Activated naive CD4-positive, alpha-beta T cell treated with anti-CD3 and anti-CD28 coated beads, Interleukin-2, amount 50 U/mL, for 16 hours (primary cell): ENCODE results near the gene PRELP.
"Not testable (repeated sequence)": the region's sequence is repeated elsewhere in the genome, so short reads cannot be mapped to it uniquely, and the experiment has no call there.

Experiments
- DNase-seq: peaks from one replicate; pipeline ENCODE4 v3.0.0-alpha.2; 2020

The PRELP gene

DNA sequence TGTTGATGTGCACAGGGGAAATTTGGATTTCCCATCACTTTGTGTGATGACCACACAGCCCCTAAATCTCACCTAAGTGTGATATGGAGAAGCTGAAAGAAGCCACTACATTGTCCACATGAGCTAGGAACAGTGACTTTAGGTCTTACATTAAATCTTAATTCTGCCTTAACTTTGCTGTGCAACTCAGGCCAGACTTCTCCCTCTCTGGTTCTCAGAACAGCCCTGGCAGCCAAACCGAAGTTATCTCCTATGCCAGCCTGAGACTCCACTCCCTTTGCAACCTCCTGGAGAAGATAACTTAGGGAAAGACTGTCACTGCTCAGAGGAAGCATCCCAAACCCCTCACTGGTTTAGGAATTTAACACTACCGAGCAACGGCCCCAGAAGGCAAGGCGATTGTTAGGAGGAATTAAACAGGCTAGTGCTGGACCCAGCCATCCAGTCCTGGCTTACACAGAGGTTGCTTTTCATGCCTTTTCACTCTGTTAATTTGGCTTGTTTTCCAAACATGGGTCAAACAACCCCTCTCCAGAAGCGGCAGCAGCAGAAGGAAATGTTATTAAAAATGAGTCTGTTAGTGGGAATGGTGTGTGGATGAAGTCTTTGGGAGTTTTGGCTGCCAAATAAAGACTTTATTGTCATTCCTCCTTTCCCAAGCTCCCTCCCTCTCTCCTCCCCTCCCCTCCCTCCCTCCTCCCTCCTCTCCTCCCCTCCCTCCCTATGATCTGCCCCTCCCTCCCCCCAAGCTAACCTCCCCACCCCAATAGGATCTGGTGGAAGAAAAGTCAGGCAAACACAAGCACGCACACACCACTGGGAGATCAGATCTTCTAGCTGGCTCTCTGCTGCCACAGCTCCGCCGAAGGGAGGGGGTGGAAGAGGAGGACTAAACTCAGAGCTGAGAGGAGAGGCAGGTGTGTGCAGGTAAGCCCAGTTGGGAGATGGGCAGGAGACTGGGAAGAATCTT is at the start of gene PRELP:
PRELP (plus strand) TSS at position 795 of the 970 bp plus-strand sequence. CDS start 7,379 bp downstream, outside the sequence.
- no peak for DNase-seq

DNA sequence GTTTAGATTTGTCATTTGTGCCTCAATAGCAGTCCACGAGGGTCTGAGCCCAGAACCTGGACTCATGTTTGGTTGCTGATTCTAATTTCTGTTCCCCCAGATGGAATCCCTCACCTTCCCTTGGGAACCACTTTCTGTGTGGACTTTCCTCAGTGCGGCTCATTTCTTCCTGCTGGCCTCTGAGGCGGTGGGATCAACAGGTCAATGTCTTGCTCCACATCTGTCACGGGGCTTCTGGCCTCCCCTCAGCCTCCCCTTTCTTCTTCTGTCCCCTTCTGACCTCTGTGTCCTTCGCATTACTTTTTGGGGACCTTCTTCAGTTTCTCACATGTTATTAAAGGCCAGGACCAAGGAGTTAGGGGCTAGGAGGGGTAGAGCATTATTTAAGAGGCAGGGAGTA is 49.2 kb upstream of the PRELP start:
- DNase-seq, result no peak

DNA sequence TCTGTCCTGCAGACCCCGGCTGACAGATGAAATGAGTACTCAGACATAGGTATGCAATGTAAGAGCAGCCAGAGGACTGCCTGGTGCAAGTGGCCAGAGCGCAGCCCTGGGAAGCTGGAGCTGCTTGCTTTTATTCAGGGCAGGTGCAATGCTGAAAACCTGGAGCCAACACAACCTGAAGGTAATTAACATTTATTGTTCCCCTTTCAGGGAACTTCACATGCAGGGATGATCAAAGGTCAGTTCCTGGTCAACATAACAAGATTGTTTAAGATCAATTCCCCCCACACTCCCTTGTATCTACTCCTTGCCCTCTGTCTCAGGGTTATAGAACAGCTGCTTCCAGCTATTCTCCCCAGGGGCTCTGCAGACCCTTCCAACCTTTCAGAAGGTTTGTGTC is 48.7 kb upstream of the PRELP start:
- DNase-seq, result no peak

DNA sequence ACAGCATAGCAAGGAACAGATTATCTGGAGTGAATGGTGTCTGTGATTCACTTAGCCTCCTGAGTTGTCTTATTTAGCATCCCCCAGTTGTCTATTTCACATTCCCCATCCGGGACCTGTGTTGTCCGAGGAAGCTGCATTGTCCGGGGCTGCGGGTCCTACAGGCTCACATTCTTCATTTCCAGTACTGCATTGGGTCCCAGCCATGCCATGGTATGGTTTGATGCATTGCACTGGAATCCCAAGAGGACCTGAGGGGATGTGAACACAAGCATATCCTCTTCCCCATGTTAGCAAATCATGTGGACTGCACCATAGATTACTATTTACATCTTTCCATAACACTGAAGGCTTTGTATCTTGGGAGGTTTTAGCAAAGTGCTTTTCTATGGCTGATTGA is 48.2 kb upstream of the PRELP start:
- no peak for DNase-seq

DNA sequence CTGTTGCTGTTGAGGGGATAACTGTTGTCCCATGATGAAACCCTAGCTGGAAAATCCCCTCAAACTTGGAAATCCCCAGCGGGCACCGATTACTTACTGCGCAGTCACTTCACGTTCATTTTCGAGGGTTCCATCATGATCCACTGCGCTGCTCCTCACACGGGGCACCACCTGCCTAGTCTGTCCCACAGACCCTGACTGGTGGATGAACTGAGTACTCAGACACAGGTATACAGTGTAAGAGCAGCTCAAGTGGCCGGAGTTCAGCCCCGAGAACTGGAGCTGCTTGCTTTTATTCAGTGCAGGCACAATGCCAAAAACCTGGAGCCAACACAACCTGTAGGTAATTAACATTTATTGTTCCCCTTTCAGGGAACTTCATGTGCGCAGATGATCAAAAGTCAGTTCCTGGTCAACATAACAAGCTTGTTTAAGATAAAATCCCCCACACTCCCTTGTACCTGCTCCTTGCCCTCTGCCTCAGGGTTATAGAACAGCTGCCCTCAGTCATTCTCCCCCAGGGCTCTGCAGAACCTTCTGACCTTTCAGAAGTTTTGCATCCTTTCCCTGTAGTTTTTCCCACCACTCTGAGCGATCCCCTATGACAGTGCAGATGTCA is 46.5 kb upstream of the PRELP start:
- no peak for DNase-seq

DNA sequence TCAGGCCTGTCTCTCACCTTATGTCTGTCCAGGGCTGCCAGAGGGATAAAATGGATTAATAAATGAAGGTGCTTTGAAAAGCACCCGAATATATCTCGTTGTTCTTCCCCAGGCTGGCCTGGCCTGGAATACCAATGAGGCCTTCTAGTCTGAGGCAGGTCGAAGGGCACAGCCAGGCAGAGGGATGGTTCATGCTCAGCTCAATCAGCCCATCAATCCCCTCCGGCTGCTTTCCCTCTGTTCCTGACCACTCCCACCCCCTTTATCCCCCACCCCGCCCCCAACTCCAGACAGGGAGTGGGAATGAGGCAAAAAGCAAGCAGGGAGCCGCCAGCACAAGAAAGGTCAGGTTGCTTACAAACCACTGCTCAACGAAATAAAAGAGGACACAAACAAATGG is 40.0 kb upstream of the PRELP start:
- no peak for DNase-seq

DNA sequence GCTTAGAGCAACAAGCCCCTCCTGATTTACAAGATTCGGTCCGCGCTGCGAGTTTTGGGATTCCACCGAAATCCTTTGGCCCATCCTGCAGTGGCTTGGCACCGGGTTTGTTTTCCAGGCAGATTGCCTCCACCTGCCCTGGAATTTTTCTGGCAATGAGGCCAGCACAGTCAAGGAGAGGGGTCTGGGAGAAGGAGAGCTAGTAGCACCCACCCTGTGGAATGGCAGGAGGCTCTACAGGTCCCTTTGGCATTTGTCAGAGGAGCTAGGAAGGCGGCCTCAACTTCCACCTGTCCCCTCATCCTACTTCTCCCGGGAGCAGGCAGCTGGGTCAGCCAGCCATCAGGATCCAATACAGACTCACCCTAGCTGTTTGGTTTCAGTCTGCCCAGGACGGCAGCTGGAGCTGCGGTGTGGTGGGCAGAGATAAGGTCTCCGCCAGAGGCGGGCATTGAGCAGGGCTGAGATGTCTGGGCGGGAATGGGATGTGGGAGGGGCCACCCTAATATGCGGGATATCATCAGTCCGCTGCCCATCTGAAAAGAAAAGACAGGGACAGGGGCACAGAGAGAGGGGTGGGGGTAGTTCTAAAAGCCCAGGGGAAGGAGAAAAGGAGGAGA is 37.8 kb upstream of the PRELP start:
- no peak for DNase-seq

DNA sequence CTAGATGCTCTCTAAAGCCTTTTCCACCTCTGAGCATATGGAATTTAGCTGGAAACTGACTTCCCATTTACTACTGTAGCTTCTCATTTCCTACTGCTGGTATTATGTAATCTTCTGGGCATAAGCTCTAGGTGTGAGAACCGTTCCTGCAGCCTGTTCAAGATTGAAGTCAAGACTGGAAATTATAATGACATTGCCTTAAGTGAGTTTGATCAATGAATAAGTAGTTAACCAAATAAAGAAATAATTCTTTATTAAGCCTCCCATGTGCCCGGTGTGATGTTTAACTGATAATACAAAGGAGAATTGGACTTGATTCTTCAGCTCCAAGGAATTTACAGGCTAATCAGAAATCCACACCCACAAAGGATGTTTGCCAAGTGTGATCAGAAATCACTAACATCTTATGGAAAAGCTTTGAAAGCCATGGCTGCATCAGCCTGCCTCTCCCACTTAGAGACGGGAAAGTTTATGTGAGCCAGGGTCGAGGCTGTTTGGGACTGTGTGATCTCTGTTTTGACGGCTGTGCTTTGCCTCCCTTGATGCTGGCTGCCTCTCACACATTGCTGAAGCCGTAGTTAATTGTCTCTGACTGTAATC is 36.4 kb upstream of the PRELP start:
- no peak for DNase-seq

DNA sequence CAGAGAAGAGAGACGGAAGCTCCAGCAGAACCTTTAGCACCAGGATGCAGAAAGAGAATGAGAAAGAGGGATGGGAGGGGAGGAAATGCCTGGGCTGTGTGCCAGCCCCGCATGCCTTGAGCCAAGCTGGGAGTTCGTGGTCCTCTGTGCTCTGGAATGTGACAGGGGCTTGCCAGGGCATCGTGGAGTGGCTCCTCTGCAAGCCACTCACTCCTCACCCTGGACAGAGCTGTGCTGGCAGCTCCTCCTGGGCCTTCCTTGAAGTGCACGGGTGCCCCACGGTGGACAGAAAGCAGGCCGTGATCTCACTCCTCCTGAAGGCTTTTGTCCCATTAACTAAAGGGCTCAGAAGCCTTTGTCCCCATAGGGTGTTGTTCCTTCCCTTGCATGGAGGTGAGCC is 34.8 kb upstream of the PRELP start:
- no peak for DNase-seq

DNA sequence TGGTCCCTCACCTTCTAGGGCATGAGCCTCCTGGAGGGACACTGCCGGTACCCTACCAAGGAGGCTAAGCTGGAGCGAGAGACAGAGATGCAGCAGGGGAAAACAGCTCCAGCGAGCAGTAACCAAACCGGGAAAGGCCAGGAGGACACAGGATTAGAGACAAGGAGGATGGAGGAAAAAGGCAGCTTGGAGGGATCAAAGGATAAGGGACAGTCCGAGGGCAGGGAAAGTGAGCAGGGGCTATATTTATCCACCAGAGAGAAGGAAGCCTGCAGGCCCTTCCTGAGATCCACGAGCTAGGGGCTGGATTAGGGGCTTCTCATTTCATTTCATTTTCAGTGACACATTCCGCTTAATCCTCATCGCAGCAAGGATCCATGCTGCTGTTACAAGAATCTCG is 33.8 kb upstream of the PRELP start:
- DNase-seq, result no peak

DNA sequence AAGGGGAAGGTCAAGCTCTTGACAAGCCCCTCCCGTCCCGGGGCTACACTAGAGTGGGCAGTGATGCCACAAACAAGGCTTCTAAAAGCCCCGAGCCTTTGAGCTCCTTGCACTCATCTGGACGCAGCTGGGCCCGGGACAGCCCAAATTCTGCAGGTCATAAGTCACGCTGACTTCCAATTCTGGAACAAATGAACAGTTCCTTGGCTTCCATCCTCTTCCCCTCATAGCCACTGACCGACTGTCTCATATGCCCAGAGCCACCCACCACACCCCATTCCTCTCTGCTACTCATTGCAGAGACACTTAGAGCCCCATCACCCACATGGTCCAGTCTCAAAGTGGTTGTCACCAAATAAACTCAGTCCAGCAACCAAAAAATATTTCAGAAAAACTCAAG is 32.8 kb upstream of the PRELP start:
- DNase-seq, result no peak

DNA sequence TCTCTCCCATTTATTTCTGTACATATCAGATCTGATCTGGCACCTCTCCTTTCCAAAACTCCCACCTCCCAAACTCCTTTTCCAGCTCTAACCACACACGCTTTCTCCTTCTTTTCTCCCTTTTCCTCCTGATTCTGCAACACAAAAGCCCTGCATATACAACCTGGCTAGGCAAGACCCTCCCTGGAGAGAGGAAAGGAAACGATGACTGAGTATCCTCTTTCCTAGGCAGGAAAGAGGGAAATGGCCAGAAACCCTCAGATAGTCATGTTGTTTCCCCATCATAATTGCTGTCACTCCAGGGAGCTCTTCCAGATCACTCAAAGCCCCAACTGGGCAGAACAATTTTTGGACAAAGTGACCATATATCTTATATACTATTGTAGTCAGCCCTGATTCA is 32.3 kb upstream of the PRELP start:
- DNase-seq, result no peak

DNA sequence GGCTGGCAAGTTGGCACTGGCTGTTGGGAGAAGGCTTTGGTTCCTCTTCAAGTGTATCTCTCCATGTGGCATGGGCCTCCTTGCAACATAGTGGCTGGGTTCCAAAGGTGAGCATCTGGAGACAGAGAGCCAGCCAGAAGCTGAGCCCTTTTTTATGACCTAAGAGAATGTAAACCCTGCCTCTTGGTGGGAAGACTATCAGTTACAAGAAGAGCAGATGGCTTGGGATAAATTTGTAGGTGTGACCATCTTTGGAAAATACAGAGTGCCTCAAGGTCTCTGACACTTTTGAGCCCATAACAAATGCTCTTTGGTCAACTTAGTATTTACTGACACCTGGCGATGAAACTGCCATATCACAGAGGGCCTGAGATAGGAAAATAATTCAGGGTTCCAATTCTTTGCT is 31.4 kb upstream of the PRELP start:
- DNase-seq, result no peak

DNA sequence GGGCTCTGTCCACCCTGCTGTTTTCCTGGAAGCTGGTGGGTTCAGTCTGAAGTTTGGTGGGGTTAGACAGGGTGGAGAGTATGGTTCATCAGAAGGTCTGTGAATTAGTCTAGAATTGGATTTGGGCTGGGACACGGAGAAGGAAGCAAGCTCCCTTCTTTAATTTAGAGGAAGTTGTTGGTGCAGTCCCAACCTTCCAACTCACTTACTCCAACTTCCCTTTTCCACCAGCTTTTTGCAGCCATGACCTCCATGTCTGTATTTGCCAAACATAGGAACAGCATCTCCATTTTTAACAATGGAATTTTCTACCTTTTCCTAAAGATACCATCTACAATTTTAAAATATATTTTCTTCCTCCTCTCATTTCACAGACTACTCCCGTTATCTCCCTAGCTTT is 28.5 kb upstream of the PRELP start:
- DNase-seq, result no peak

DNA sequence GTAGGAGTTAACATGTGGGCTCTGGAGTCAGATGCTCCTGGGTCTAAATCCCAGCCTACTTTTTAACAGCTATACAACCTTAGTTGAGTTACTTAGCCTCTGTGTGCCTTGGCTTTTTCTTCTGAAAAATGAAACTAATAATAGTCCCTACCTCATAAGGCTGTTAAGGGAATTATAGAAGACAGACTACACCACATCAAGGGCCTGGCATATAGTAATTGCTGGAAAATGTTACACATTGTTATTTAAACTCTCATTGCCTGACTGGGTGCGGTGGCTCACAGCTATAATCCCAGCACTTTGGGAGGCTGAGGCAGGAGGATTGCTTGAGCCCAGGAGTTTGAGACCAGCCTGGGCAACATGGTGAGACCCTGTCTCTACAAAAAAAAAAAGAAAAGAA is 28.0 kb upstream of the PRELP start:
- DNase-seq, result not testable (repeated sequence)

DNA sequence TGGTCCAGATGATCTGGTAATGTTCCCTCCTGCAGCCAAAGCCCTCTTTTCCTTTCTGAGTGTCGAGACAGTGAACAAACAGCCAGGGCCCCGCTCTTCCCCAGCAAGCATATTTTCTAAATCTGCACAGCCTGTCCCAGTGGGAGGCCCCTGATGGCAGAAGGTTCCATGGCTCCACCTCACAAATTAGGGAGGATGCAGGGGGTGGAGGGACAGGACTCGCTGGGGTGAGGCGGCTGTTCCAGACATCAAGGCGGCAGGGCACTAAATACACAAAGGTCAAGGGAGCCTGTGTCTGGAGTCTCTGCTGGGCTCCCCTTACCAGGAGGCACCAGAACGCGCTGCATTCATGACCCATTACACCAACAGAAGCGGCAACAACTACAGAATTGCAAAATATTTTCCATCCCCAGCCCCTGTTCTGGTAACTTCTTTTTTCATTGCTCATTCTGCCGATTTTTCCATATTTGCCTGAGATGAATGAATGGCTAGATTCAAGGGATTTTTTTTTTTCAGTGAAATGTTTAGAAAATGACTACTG is 27.0 kb upstream of the PRELP start:
- no peak for DNase-seq

DNA sequence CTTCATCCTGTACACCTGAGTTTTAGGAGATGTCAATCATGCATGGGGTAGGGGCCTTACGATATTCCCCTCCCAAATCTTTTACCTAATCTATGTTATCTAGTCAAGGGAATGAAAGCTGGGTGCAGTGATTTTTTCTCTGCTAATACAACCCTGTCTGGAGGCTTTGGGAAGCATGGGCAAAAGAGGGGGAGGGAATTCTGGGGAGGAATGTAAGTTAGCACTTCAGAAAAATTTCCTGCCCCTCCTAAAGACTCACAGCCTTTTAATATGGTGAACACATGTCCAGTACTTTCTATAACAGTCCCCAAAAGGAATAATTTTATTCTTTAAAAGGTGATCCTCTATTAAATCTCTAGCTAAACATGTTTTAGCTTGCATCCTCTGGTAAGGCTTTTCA is 25.6 kb upstream of the PRELP start:
- DNase-seq, result no peak

DNA sequence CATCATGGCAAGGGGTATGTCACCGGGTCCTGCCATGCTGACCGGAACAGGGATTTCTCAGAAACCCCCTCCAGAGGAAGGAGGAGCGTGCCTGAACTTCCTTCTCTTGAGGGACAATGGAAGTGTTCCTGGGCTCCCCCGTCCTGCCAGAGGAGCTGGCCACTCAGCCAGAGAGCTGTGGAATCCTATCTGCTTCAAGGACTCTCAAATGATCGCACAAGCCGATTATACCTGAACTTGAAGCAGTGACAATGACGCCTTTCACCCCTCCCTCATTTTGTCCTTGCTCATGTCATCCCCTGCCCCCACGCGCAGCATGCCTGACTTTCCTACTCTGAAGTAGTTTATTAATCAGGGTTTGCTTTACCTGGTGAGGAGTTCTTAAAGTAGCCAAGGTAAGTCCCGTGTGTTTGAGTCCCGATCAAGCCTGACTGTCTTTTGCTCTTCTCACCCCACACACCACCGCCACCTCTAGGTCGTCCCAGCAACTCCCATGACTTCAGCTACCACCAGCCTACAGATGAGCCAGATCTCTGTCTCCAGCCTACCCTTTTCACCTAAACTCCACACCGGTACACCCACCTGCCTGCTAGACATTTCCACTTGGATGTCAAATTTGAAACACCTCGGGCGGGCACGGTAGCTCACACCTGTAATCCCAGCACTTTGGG is 25.0 kb upstream of the PRELP start:
- no peak for DNase-seq

DNA sequence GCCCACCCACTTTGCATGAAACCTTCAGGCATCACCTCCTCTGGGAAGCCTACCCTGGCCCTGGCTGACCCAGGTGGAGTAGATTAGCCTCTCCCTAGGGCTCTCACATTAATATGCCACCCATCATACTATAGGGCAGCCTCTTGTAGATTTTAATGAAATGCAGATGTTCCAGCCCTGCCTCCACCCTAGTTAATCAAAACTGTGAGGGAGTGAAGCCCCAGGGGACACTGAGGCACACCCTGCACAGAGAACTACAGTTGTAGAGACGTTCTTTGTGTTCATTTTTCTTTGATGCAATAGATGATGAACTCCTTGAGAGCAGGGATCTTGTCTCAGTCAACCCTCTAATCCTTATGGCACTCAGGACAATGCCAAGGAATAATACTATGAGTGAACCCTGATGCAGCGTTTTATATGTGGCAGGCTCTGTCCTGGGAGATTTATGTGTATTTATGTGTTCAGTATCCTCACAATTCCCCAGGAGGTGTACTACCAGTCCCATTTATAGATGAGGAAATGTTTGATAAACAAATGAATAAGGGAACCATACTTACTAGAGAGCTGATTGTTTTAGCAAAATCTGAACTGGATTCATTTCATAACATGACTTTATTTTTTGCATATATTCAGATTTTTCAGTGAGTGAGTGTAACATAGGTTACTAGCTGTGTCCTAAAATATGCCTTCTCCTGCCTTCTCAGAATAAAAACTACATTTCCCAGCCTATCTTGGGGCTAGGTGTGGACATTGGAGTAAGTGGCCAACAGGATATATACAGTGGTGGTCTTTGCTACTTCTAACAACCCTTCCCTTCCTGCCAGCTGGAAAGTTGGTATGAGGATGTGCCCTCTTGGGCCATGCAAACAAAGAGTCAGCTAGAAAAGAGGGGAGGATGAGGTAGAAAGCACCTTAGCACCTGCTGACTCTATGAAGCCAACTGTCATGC is 23.5 kb upstream of the PRELP start:
- DNase-seq, result no peak

DNA sequence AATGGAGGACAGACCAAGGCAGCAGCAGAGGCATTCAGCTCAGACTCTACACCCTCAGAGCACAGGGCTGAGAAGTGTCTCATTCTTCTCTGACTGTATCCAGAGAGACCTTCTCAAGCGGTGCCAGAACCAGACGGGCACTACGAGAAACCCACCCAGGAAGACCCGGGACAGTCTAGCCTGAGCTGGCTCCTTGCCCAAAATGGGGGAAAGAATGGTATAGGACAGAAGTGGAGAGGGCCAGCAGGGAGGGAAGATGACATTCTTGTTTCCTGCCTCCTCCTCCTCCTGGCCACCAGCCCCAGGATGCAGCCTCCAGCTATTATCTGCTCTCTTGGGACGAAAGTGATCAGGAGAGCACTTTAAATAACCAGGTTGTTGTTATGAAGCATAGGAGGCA is 22.6 kb upstream of the PRELP start:
- DNase-seq, result no peak

DNA sequence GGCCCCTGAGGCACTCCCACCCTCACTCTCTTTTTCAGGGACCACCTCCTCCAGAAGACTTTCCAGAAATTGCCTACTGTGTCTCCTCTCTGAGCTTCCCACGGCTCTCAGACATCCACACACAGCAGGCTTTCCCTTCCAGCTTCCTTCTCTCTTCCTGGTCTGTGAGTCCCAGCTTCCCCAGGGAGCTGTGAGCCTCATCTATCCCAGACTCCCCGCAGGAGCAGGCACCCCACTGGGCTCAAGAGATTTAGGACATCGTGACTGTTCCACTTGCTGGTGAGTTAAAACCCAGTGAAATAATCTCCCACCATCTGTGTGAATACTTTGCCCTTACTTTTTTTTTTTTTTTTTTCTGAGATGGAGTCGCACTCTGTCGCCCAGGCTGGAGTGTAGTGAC is 22.0 kb upstream of the PRELP start:
- no peak for DNase-seq
